ENCODE measurements around the gene ANKRD10.

ANKRD10 gene

DNA sequence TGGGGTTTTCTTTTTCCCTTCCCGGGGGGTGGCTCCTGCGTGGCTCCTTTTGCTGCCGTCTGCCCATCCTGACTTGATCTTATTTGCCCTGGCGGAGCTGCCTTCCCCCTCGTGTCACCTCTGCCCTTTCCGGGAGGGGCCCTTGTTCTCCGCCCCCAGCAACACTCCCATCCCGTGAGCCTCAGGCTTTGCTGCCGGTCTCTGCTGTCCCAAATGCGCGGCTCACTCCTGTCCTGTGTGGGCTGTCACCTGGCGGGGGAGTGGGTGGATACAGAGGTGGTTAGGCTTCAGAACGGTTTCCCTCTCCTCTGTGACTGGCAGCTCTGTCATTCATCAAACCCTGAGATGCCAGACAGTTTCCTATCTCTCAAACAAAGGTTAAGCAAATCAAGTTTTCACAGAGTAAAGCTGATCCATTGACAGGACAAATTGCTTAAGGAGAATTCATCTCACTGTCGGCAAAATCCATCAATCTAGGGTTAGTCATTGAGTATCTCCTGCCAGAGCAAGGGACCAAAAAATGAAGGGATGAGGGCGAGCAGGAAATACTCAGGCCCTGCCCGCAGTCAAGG lies 84.0 kb downstream of the ANKRD10 start:
- no peak for DNase-seq (ENCODE audit: low read depth)
- TF ChIP-seq, protein P1, sequence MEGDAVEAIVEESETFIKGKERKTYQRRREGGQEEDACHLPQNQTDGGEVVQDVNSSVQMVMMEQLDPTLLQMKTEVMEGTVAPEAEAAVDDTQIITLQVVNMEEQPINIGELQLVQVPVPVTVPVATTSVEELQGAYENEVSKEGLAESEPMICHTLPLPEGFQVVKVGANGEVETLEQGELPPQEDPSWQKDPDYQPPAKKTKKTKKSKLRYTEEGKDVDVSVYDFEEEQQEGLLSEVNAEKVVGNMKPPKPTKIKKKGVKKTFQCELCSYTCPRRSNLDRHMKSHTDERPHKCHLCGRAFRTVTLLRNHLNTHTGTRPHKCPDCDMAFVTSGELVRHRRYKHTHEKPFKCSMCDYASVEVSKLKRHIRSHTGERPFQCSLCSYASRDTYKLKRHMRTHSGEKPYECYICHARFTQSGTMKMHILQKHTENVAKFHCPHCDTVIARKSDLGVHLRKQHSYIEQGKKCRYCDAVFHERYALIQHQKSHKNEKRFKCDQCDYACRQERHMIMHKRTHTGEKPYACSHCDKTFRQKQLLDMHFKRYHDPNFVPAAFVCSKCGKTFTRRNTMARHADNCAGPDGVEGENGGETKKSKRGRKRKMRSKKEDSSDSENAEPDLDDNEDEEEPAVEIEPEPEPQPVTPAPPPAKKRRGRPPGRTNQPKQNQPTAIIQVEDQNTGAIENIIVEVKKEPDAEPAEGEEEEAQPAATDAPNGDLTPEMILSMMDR (IDR thresholded peaks at IDR 0.05; ENCODE audit: insufficient read depth, low read depth, low read length, missing control alignments): no peak
- no peak overlapping the region for H3K4me3 ChIP-seq (ENCODE audit: low read depth, low read length)

DNA sequence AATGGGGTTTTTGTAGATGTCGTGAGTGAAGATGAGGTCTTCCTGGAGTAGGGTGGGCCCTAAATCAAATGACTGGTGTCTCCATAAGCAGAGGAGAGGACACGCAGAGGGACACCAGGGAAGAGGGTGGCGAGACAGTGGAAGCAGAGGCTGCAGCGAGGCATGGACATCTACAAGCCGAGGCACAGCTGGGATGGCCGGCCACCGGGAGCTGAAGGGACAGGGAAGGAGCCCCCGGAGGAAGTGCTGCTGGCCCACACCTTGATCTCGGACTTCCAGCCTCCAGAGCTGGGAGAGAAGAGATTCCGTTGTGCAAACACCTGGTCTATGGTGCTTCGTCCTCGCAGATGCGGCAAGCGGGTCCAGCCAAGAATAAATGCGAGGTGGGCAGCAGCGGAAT lies 84.5 kb downstream of the ANKRD10 start:
- H3K4me3 ChIP-seq (ENCODE audit: low read depth, low read length): no peak overlapping the region
- TF ChIP-seq, protein P1 (IDR thresholded peaks at IDR 0.05; ENCODE audit: insufficient read depth, low read depth, low read length, missing control alignments): no peak
- DNase-seq (ENCODE audit: low read depth): no peak

DNA sequence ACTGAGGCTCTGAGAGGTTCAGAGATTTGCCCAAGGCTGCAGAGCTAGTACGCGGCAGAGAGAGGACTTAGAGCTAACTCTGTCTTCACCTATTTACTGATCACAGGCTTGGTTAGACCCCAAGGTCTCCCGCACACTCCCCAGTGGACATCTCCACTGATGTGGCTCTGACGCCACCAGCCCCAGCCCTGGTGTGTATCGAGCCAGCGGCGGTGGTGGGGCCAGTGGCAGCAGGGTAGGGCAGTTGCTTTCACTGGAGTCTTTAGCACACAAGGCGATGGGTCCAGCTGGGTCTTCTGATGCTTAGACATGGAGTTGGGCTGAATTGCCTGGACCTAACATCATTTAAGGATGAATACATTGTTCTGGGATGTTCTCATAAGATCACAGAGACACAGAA lies 85.4 kb downstream of the ANKRD10 start:
- no peak for DNase-seq (ENCODE audit: low read depth)
- no peak overlapping the region for H3K4me3 ChIP-seq (ENCODE audit: low read depth, low read length)
- TF ChIP-seq, protein P1 (IDR thresholded peaks at IDR 0.05; ENCODE audit: insufficient read depth, low read depth, low read length, missing control alignments): no peak

- DNase-seq (ENCODE audit: low read depth): no peak
- no peak overlapping the region for H3K4me3 ChIP-seq (ENCODE audit: low read depth, low read length)
- TF ChIP-seq, protein P1 (IDR thresholded peaks at IDR 0.05; ENCODE audit: insufficient read depth, low read depth, low read length, missing control alignments): no peak
These were observed 86.2 kb downstream of the ANKRD10 start for GRCh38 chr13:110828705-110829104.
